SH-SY5Y (cell line): ENCODE data around the gene CD59.

Source experiments
- GATA2 ChIP-seq: IDR thresholded peaks from 2 replicates; pipeline ENCODE4 v1.6.1; 2011; ENCODE audit warnings: mild to moderate bottlenecking, low read depth, low read length
- GATA3 ChIP-seq: IDR thresholded peaks from 2 replicates; pipeline ENCODE4 v1.6.1; 2011; ENCODE audit warnings: low read depth, mild to moderate bottlenecking, low read length, moderate library complexity

DNA sequence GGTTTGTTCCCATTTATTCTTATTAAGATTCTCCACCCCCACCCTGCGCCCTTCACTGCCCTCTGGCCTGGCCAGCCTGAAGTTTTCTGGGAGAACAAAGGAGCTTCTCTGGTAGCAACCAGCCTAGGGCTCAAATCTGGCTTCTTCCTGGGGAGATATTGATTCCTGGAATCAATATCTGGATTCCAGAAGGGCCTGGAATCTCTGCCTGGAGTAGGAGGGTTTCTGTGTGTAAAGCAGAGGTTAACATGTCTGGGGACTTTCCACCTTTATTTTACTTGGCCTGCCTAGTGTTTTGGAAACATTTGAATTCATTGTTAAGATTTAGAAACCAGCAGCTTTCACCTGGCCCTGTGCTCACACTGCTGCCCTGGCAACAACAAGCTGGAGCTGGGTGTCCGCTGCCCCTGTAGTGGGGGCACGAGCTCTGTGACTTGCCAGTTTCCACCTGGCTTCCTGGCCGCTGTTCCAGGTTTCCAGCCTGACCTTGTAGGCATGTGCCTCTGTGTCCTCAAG lies 41.1 kb downstream of the CD59 start:
- TF ChIP-seq GATA2 (no peak), GATA3 (no peak)
